GM19193 (cell line): Measurements from ENCODE around the gene GLI2.

Experiments
- POLR2A ChIP-seq: IDR thresholded peaks from 4 replicates; pipeline ENCODE4 v1.6.1; 2011; ENCODE audit not compliant: insufficient read depth, insufficient read length; ENCODE audit errors: extremely low read depth

The GLI2 gene

DNA sequence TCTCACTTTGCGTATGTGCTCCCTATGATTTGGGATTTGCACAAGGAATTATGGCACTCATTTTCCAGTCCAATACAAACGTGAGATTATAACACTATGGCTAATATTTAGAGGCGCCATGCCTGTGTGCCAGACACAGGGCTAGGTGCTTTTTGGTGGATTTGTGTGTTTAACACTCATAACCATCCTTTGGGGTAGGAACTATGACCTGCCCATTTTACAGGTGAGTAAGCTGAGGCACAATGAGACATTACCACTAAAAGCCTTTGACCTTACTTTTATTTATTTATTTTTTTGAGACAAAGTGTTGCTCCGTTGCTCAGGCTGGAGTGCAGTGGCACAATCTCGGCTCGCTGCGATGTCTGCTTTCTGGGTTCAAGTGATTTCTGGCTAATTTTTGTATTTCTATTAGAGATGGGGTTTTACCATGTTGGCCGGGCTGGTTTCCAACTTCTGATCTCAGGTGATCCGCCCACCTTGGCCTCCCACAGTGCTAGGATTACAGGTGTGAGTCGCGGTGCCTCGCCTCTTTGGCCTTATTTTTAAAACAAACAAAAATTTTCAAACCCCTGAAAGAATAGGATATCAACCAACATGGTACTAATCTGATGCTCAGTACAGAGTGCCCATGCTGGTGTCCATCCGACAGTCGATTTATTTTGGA lies 26.6 kb upstream of the GLI2 start:
- no peak for TF ChIP-seq POLR2A

DNA sequence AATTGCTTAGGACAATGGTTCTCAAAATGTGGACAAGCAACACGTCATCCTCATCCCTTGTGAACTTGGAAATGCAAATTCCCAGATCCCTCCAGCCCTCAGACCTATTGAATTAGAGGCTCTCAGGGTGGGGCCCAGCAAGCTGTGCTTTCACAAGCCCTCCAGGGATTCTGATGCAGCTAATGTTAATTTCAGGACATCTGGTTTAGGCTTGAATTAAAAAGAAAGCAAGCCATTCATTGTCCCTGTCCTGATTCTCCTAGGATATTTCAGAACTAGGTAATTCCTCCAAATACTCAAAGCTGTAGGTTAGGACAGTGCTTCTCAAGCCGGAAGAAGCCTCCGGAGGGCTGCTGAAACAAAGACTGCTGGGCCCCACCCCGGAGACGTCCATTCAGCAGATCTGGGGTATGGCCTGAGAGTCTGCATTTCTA lies 26.0 kb upstream of the GLI2 start:
- no peak for TF ChIP-seq POLR2A

DNA sequence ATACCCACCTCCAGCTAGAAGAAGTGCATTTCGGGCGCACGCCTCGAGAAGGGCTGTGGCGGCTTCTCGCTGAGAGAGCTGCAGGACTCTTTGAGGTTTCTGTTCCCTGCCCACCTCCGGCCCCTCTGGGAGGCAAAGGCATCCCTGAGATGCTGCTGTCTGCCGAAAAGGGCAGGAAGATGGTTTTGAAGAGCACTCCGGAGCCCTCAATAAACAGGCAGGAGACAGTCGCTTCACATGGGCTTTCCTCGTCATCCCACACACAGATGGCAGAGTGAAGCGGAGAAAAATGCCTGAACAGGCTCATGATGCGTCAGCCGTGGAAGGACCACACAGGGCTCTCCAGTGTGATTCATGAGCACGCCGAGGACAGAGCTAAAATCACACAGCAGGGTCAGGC lies 25.4 kb upstream of the GLI2 start:
- TF ChIP-seq POLR2A = no peak

DNA sequence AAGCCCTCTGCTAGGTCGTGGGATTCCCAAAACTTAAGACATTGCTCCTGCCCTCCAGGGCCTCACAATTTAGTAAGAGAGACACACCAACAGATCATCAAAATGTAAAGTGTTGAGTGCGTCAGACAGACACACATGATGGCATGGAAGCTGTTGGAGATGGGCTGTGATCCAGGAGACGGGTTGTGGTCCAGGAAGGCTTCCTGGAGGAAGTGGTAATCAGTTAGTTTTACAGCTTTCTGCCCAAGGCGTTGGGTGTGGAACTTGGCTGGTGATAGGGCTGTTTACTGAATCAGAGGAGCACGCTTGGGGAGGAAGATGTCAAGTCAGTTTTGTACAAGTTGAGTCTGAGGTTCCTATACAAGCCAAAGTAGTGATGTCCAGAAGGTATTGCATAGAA lies 24.0 kb upstream of the GLI2 start:
- TF ChIP-seq POLR2A = no peak

- no peak for TF ChIP-seq POLR2A
Measured at GRCh38 chr2:120712180-120712681, 23.4 kb upstream of the GLI2 start.

GRCh38 chr2:120715353-120715752 lies 20.3 kb upstream of the GLI2 start:
- TF ChIP-seq POLR2A = no peak

DNA sequence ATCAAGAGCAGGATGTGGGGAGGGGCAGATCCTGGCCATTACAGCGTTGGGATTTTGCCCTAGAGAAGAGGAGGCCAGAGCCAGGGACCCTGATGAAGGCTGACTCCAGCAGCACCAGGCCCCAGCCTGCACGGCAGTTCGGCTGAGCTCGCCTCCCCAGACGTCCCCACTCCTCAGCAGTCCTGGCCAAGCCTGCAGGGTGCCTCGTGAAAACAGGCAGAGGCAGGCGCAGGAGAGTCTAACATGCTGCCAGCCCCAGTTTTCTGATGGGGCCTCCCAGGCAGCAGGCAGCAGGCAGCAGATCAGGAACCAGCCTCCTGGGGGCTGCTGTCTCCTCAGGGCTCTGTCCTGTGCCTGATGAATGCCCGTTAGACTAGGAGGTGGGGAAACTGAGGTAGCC lies 19.7 kb upstream of the GLI2 start:
- TF ChIP-seq POLR2A = no peak

DNA sequence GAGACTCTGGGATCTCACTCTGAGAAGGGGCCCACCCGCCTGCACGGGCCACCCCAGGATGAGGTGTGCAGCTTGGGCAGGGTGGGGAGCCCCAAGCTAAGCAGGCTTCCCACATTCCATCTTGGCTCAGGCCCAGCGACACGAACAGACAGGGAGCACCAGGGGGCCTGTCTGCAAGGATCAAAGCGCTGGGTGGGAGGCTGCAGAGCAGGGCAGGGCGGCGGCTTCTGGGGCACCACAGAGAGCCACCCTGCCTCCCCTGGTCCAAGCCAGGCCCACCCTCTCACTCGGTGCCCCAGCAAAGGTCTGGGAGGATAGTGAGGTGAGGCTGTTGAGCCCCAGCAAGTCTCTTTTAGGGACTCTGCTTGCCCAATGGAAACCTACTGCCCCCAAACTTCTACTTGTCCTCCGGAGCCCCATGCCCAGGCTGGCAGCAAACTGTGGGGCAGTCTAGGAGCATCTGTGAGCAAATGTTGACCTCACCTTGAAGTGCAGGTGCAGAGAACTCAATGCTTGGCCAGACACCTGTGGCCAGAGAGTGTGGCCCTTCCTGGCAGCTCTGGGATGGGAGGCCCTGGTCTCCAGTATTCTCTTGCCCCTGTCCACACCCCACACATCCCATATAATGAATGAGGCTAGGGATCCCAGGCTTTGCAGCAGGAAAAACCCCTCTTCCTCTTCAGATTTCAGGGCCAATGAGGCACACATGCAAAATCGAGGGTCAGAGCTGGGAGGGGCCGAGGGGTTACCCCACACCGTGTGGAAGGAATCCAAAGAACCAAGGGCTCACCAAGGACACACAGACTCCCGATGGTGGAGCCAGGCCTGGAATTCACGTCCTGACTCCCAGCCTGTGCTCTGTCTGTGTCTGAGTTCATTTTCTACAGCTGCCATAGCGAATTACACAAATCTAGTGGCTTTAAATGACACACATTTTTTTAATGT lies 18.8 kb upstream of the GLI2 start:
- no peak for TF ChIP-seq POLR2A

GRCh38 chr2:120719491-120719890 lies 16.2 kb upstream of the GLI2 start:
- no peak for TF ChIP-seq POLR2A

GRCh38 chr2:120720231-120720630 lies 15.4 kb upstream of the GLI2 start:
- no peak for TF ChIP-seq POLR2A

GRCh38 chr2:120720746-120721375 lies 14.8 kb upstream of the GLI2 start:
- no peak for TF ChIP-seq POLR2A

DNA sequence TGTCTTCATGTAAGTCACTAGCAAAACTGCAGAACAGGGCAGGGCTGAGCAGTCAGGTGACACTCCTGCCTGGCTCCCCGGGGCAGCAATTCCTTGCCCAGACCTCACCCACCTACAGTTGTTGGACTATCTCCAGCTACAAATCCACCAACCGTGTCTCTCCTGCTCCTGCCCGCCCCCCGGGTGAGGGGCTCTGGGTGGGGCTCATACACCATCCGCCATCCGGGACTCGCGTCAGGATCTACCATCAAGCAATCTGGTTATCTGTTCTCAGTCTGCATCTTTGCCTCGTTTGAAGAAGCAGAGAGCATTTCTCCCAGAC lies 13.5 kb upstream of the GLI2 start:
- no peak for TF ChIP-seq POLR2A

- no peak for TF ChIP-seq POLR2A
Measured at GRCh38 chr2:120722568-120723421, 12.9 kb upstream of the GLI2 start.

DNA sequence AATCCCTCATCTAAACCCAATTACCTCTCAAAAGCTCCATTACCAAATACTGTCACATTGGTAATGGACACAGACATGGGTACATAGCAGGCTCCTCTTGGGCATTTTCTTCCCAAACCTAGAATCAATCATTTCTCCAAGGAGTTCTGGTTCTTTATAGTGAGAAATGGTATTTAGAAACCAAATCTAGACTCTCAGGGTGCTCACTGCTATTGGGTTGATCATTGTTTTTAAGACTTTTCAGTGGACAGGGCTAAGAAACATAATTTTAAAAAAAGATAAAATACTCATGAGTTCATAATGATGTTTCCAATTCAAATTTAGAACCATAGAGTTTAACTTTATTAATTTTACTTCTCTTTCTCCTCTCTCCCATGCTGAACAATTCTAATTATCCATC lies 9.4 kb upstream of the GLI2 start:
- no peak for TF ChIP-seq POLR2A
